HG03103 (cell line): ENCODE data around the gene RIC8B.

Experiments used
- ATAC-seq: cut with Tn5 transposase; IDR thresholded peaks from one replicate; pipeline ENCODE4 v1.9.1; 2021; ENCODE audit warnings: low read depth; ENCODE audit not compliant: unreplicated experiment

Gene RIC8B

GRCh38 chr12:106926657-106927056 is 152.2 kb downstream of the RIC8B start:
- no peak for ATAC-seq

GRCh38 chr12:106934277-106934676 is 159.8 kb downstream of the RIC8B start:
- no peak for ATAC-seq
